Ecto neural progenitor cell (in vitro differentiated cells): ENCODE results near the gene CSF2RB.

Experiments
- DNase-seq: peaks from one replicate; pipeline ENCODE4 v3.0.0-alpha.2; 2018; ENCODE audit warnings: low spot score

The CSF2RB gene

DNA sequence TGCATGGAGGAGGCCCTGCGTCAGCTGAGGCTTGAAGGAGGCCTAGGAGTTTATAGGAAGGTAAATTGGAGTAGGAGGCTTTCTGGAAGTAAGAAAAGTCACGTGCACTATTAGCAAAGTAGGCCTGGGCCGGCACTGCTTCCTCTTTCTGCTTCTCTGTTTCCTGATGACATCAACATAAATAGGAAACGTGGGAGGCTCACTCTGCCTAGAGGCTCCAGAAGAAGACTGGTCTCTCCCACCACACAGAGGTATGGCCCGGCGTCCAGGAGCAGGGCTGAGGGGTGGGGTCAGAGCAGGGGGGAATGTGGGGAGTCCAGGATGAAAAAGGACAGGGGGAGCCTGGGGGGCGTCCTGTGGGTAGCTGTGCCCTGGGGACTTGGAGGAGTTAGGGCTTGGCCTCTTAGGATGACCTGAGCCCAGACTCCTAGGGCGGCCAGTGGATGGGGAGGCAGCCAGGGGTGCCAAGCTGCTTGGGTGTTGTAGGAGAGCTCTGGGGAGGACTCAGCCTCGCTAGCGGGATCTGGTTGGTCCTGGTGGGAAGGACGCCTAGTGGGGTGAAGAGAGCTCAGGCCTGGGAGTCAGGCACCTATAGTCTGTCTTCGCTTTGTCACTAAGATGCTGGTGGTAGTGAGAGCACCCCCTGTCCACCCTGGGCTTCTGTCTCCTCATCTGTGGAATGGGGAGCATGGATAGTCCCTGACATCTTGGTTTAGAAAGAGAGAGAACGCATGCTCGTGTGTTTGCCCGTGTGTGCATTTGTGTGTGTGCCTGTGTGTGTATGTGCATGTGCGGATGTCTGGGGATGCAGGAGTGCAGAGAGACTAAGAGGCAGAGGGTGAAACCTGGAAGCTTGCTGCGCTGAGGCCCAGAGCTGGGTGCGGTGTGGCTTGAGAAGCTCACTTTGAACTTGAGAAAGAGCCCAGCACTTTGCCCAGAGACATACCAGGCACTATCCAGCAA, at the start of gene CSF2RB:
Gene CSF2RB, plus strand, starts transcription at position 202 of the 963 bp plus-strand sequence. CDS start 8,580 bp downstream, outside the sequence.
- no peak for DNase-seq

DNA sequence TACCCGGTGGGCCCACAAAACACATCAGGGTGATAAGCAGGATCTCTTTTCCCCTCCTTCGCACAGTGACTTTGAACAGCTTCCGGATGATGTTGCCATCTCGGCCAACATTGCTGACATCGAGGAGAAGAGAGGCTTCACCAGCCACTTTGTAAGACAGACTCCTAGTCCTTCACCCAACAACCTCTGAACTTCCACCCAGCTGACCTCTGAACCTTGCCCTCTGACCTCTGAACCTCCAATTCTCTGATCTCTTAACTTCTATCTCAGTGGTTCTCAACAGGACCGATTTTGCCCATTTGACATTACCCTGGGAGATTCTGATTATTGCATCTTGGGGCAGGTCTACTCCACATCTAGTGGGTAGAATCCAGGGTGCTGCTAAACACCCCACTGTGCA, 49.4 kb upstream of the CSF2RB start:
- no peak for DNase-seq

DNA sequence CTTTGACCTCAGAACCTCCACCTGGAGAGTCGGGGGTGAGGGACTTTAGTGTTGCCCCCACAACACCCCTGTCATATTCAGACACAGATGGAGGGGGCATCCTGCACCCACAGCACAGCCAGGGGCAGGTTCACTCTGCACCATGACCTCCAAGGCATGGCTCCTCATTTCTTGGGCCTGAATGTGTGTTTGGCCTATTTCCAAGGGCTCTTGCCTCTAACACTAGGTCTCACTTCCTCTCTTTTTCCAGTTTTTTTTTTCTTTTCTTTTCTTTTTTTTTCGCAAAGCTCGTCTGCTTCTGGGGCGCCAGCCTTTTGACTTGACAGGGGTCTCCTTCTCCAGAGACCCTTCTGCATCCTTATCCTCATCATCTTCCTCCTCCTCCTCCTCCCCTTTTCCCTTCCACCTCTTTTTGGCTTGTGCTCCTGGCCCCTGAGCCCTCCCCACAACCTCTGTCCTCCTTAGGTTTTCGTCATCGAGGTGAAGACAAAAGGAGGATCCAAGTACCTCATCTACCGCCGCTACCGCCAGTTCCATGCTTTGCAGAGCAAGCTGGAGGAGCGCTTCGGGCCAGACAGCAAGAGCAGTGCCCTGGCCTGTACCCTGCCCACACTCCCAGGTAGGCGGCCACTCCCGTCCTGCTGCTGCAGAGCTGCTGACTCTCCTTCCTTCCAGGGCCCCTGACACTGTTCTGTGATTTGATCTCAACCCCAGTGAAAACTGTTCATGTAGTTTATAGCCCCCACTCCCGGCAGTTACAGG, 48.8 kb upstream of the CSF2RB start:
- no peak for DNase-seq

DNA sequence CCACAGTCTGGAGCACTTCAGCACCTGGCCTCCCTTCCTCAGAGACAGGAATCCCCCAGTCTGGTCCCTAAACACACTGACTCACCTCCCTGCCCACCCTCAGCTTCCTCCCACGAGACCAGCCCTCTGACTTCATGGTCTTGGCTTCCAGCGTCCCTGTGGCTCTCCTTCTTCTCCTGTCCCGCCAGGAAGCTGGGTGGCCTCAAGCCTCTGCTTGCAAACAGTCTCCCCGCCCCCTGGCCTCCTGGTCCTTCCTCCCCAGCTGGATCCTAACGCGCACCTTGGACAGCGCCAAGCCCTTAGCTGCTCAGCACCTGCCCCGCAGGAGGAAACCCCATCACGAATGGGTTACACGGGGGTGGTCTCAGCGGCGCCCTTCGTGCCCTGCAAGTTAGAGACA, 48.1 kb upstream of the CSF2RB start:
- DNase-seq, result no peak

DNA sequence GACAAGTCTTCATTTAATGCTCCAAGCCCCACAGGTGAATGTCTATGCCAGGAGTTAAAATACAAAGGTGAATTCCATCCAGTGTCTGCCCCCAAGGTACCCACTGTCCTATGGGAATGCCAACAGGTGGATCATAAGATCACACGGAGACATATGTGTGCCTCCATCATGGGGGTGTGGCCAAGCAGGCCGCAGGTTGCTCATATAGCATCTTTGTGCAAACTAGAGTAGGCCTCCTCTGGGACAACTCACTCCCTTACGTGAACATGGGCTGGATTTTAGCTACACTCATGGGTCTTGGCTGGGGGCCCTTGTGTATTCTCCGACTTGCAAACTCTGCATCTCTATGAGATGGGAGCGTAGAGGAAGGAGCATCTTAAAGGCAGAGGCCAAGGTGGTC, 45.7 kb upstream of the CSF2RB start:
- no peak for DNase-seq

DNA sequence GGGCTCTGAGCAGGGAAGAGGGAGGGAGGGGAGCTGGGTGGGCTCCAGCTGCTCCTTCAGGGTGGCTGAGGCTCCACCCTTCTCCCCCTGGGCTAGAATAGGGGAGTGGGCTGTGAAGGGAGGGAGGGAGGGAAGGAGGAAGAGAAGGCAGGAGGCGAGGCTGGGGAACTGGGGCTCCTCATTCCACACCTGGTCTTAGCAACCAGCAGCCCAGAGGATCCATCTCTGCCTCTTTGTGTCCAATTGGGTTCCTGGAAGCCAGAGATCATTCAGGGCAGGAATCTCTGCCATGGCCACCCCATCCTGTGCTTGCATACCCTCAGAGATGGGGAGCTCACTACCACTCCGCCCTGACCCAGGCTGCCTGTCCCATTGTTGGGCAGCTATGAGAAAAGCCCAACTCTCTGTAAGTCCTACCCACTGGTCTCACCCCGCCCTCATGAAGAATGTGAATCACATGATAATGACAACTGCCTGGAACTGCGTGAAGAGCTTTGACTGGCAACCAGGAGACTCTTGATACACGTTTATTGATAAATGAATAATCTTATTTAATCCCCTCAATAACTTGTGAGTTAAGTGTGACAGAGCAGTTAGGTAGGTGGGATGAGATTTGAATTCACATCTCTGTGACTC, 44.8 kb upstream of the CSF2RB start:
- DNase-seq, result no peak

DNA sequence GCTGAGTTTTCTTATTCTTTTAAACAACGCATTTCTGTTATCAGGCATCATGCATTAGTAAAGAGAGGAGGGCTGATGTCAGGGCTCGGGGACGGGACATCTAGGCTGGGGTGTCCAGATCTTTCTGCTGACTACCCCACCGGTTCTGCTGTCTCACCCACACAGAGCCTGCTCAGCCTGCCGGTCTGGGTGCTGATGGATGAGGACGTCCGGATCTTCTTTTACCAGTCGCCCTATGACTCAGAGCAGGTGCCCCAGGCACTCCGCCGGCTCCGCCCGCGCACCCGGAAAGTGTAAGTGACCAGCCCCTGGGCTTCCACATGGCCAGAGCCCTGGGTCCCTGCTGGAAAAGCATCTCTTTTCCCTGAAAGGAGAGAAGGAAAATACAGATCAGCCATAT, 43.2 kb upstream of the CSF2RB start:
- DNase-seq, result no peak

DNA sequence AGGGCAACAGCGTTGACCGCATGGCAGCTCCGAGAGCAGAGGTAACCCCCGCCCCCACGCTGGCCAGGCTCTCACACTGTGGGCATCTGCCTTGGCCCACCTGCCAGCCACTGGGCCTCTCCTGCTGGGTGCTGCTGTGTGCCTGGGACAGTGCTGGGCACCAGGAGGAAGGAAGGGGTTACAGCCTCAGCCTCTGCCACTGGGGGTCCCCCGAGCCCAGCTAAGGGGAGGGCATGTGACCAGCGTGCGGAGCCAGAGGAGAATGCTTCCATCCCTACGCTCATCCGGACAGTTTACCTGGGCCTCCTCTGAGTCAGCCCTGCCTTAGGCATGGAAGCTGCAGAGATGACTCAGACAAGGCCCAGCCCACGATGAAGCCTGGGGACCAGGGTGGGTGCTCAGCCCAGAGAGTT, 41.8 kb upstream of the CSF2RB start:
- no peak for DNase-seq

DNA sequence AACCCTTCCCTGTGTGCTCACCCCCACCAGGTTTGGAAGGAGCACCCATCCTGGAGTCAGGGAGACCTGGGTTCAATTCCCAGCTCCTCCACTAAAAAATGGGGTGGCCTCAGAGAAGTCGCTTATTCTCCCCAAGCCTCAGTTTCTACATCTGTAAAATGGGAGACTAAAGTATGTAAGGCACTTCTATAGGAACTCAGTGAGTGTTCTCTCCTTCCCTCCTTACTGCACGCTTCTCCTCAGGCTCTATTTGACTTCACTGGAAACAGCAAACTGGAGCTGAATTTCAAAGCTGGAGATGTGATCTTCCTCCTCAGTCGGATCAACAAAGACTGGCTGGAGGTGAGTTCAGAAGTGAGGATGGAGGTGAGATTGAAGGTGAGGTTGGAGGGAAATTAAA, 41.3 kb upstream of the CSF2RB start:
- no peak for DNase-seq

DNA sequence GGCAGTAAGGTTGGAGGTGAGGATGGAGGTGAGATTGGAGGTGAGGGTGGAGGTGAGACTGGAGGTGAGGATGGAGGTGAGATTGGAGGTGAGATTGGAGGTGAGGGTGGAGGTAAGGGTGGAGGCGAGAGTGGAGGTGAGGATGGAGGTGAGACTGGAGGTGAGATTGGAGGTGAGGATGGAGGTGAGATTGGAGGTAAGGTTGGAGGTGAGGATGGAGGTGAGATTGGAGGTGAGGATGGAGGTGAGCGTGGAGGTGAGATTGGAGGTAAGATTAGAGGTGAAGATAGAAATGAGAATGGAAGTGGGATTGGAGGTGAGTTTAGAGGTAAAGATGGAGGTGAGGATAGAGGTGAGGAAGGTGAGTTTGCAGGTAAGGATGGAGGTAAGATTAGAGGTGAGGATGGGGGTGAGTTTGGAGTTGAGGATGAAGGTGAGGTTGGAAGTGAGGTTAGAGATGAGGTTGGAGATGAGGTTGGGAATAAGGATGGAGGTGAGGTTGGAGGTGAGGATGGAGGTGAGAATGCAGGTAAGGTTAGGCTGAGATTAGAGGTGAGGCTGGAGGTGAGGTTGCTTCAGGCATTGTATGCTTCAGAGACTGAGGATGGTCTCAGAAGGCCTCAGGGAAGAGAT, 40.4 kb upstream of the CSF2RB start:
- no peak for DNase-seq

DNA sequence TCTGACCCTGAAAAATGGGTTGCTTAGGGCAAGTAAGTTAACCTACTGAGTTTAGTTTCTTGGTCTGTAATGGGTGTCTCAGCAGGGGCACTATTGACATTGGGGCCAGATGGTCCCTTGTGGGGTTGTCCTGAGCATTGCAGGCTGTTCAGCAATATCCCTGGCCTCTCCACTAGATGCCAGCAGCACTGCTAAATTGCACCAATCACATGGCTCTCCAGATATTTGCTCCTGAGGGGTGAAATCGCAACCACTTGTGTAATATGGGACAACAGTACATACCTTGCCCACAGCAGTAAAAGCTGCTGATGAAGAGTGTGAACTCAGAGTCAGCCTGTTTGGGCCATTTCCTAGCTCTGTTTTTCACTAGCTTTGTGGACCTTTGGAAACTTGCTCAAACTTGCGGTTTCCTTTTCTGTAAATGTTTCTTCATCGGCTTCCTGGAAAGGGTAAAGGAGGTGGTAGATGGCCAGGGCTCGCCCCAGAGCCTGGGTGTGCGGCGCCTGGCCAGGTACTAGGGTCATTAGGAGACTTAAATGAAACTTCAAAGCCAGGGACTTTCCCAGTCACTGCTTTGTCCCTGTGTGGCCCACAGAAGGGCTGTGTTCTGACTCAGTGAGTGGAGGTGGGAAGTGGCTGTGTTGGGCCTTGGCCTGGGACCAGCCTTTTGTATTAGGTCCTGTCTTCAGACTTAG, 39.7 kb upstream of the CSF2RB start:
- DNase-seq, result no peak

DNA sequence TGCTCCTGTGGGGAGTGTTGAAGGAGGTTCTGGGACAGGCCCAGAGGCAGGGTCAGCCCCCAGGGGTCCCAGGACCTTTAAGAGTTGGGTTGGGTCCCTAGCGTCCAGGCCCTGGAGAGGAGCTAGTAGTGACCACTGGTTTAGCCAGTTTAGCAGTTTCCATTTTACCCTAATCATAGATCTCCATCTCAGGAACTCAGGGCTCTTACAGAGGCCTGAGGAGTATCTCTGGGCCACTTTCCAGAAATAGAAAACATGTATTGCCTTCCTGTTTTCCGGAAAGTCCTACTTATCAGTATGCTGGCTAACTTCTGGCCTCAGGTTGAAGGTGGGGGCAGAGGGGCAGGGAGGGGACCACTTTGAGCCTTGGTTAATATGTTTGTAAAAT, 39.1 kb upstream of the CSF2RB start:
- no peak for DNase-seq

DNA sequence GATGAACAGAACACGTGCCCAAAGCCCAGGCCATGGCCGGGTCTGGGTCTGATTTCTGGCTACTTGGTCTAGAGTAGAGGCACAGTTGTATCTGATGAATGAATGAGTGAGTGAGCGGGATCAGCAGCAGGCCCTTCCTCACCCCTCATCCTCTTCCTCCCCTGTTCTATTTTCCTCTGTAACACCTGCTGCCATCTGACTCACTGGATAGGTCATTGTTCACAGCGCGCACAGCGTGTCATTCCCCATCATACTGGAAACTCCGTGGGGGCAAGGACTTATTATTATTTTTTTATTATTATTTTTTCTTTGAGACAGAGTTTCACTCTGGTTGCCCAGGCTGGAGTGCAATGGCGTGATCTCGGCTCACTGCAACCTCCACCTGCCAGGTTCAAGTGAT, 38.7 kb upstream of the CSF2RB start:
- DNase-seq, result no peak

DNA sequence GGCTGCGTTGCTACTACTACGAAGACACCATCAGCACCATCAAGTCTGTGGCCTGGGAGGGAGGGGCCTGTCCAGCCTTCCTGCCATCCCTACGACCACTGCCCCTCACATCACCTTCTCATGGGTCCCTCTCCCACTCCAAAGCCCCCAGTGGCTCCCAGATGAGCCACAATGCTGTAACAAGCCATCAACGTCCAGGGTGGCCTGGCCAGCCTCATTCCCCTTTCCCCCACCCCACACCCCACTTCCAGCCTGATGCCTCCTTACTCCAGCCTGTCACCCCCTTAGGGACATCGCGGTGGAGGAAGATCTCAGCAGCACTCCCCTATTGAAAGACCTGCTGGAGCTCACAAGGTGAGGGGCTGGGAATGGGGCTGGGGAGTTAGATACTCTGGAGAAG, 37.7 kb upstream of the CSF2RB start:
- DNase-seq, result no peak

DNA sequence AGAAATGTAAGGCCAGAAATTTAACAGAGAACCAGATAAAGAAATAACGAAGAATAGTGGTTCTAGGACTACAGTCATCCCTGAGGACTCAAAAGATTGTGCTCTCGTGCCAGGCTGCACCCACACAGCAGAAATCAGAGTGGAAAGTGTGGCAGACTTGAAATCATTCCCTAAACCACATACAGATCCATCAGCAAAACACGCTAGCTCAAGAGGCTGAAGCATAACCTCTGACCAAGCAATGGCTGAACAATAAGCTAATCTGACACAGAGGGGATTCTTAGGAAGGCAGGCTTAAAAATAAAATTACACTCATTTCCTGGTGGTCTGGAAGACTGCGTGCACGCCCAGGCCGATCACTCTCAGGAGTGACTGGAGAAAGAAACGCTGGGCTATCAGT, 33.7 kb upstream of the CSF2RB start:
- no peak for DNase-seq

DNA sequence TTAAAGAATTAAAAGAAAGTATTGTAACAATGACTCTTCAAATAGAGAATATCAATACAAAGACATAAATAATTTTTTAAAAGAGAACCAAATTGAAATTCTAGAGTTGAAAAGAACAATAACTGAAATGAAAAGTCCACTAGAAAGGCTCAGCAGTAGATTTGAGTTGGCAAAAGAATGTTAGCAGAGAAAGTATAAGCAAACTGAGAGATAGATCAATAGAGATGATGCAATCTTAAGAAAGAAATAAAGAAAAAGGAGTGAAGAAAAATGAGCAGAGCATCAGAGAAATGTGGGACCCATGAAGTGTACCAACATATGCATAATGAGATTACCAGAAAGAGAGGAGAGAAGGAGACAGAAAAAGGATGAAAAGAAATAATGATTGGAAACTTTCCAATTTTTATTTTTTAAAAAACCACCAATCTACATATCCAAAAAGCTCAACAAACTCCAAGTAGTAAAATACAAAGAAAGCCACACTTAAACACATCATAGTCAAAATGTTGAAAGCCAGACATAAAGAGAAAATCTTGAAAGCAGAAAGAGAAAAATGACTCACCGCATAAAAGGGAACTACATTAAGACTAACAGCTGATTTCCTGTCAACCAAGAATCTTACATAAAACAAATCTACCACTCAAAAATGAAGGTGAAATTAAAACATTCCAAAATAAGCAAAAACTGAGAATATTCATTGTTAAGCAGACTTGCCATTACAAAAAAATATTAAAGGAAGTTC, 31.8 kb upstream of the CSF2RB start:
- no peak for DNase-seq

DNA sequence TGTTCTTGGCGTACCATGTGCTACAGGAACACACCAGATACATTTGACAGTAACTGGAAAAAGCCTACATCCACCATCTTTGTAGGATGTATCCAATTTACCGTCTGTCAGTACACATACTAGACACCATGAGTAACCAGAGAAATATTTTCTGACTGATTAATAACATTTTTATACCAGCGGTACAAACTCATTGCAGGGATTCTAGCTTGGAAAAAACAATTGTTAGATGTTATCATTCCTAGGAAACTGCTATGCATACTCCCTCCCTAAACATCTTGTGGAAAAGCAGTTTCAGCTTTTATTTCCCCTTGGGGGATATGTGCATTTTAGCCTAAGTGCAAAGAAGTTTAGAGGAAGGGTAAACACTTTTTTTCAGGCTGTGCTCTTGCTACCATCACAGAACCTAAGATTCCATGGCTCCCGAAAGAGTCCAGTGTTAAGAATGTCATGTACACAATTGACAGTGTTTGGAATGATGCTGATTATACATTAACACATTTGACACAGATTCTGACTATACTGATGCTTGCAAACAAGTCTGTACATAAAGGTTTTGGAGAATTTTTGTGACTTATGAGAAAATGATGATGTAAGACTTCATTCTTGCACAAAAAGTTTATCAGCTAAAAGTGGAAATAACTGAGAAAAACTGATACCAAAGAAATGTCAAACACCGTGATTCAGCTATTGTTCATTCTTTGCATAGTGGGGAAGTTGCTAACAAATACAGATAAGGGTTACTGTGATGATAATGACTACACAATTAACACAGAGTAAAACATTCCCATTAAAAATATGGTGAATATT, 28.9 kb upstream of the CSF2RB start:
- DNase-seq, result no peak

DNA sequence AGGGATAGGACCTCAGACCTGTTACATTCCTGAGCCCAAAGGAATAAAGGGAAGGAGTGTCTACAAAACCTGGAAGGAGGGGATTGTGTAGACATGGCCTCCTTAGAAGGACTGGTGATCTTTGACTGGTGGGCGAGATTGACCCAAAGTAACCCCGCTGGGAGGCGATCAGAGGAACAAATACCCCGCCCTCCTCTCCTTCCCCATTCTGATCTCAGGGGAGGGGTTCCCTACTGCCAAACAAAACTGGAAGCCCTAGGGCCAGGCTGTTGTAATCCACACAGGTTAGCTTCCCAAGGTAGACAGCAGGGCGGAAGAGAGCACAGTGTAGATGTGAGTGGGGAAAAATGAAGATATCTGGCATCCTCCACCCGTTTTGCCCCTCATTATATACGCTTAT, 28.0 kb upstream of the CSF2RB start:
- DNase-seq, result no peak

DNA sequence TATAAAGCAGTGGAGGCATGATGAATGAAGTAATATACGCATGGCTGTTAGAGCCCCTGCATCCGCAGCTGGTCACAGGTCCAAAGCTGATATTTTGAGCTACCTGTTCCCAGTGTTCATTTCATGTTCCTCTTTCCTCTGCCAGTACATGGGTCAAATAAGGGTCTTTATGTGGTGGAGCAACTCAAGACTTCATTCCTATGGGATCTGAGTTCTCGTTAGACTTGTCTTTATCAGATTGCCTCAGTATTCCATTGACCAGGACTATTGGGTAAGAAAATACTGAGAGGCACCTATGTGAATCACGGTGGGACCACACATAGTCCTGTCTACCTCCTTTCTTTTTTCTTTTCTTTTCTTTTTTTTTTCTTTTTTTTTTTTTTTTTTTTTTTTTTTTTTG, 27.4 kb upstream of the CSF2RB start:
- no peak for DNase-seq

DNA sequence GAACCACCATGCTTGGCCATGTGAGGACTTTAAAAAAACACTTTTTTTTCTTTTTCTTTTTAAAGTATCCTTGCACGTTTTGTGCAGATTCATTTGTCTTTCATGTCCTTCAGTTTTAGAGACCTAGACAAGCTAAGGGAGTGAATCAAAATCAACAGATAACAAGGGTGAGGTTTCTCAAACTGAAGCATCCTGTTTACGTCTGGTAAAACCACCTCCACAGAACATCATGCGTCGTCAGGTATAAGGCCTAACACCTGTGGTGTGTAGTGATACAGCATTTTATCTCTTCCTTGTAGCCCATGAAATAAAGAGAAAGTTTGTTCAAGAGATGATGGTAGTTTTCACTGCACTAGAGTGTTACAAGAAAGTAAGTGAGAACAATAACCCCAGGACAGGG, 26.3 kb upstream of the CSF2RB start:
- no peak for DNase-seq
